Measurements from ENCODE around the gene DNAH8. TPM values are rescaled to one million over a fixed set of nuclear protein-coding genes. Genes with fewer than 3 reads are reported as not detected.

DNAH8 gene
- total and polyA plus RNA-seq, 10 donors = 0.20 to 15.6 (median 5.2) TPM

DNA sequence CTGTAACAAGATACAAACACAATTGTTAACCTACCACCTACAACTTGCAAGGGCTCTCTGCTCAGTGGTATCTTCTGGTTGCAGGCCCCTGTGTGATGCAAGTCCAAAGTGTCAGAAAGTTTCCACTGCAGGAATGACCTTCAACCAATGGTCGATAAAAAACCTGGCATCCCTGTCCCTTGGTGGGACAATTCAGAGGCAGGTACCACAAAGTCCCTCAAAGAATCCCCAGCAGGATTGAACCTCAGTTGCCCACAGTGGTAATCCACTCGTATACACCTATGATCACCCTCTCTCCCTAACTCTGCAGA is 28.1 kb upstream of the DNAH8 start:
- Histone ChIP-seq H3K4me1 (peaks cover 5 to 54% (median 17%) of the 10 kb centered on the region in 6 donors), H3K27ac (peak overlapping the region in 2 of 8 donors; percentile 65 to 73), H3K27me3 (replicated peaks in 1 of 7) (no peaks in the 10 kb centered on the region), H3K9me3 (no peaks in the 10 kb centered on the region), H3K4me3 (peak overlapping the region in 1 of 8 donors; percentile 15), H3K36me3 (peaks cover 3 to 54% (median 20%) of the 10 kb centered on the region in 6 donors)
- 69 to 94% (median 80%) methylated on average over 2 of the region's 2 CpGs for WGBS, 5 donors
- TF ChIP-seq, protein P1, sequence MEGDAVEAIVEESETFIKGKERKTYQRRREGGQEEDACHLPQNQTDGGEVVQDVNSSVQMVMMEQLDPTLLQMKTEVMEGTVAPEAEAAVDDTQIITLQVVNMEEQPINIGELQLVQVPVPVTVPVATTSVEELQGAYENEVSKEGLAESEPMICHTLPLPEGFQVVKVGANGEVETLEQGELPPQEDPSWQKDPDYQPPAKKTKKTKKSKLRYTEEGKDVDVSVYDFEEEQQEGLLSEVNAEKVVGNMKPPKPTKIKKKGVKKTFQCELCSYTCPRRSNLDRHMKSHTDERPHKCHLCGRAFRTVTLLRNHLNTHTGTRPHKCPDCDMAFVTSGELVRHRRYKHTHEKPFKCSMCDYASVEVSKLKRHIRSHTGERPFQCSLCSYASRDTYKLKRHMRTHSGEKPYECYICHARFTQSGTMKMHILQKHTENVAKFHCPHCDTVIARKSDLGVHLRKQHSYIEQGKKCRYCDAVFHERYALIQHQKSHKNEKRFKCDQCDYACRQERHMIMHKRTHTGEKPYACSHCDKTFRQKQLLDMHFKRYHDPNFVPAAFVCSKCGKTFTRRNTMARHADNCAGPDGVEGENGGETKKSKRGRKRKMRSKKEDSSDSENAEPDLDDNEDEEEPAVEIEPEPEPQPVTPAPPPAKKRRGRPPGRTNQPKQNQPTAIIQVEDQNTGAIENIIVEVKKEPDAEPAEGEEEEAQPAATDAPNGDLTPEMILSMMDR (IDR thresholded peaks at IDR 0.05 in 8 of 11, conservative IDR thresholded peaks at IDR 0.05 in 3 of 11) = no peak
- no peak for TF ChIP-seq POLR2A (IDR thresholded peaks at IDR 0.05)
- DNase-seq = no peak
- intact Hi-C loops (cut with DNase I; ENCODE audit: low total_unique reads) = no loop called here

GRCh38 chr6:38687549-38687948 is 27.6 kb upstream of the DNAH8 start:
- 94 to 100% (median 96%) methylated on average over 1 of the region's 1 CpG for WGBS, 5 donors
- Histone ChIP-seq H3K36me3 (peaks cover 3 to 48% (median 15%) of the 10 kb centered on the region in 6 donors), H3K4me1 (peaks cover 5 to 54% (median 17%) of the 10 kb centered on the region in 6 donors), H3K27me3 (replicated peaks in 1 of 7) (no peaks in the 10 kb centered on the region), H3K4me3 (peak overlapping the region in 1 of 8 donors; percentile 15), H3K27ac (peak overlapping the region in 3 of 8 donors; percentile 52 to 73 (median 65)), H3K9me3 (no peaks in the 10 kb centered on the region)
- intact Hi-C loops (cut with DNase I; ENCODE audit: low total_unique reads) = no loop called here
- TF ChIP-seq POLR2A (IDR thresholded peaks at IDR 0.05) = no peak
- TF ChIP-seq, protein P1 (IDR thresholded peaks at IDR 0.05 in 8 of 11, conservative IDR thresholded peaks at IDR 0.05 in 3 of 11) = no peak
- no peak for TF ChIP-seq POLR2AphosphoS5 (IDR thresholded peaks at IDR 0.05)
- DNase-seq = no peak

- intact Hi-C loops (cut with DNase I; ENCODE audit: low total_unique reads) = no loop called here
- TF ChIP-seq, protein P1 (IDR thresholded peaks at IDR 0.05 in 8 of 11, conservative IDR thresholded peaks at IDR 0.05 in 3 of 11) = peak in 1 of 11 experiments; percentile 28
- TF ChIP-seq POLR2A (IDR thresholded peaks at IDR 0.05) (no peak), POLR2AphosphoS5 (IDR thresholded peaks at IDR 0.05) (peak in 2 of 3 donors; percentile 37 to 66)
- 34 to 65% (median 36%) methylated on average over 6 of the region's 6 CpGs for WGBS, 5 donors
- Histone ChIP-seq H3K27me3 (replicated peaks in 1 of 7) (no peaks in the 10 kb centered on the region), H3K36me3 (peaks cover 0 to 37% (median 8%) of the 10 kb centered on the region in 6 donors), H3K27ac (peak overlapping the region in 4 of 8 donors; percentile 52 to 73 (median 60)), H3K9me3 (no peaks in the 10 kb centered on the region), H3K4me1 (peaks cover 5 to 54% (median 17%) of the 10 kb centered on the region in 6 donors), H3K4me3 (peak overlapping the region in 1 of 8 donors; percentile 10)
- no peak for DNase-seq
Measured at GRCh38 chr6:38688579-38689087, 26.5 kb upstream of the DNAH8 start.

DNA sequence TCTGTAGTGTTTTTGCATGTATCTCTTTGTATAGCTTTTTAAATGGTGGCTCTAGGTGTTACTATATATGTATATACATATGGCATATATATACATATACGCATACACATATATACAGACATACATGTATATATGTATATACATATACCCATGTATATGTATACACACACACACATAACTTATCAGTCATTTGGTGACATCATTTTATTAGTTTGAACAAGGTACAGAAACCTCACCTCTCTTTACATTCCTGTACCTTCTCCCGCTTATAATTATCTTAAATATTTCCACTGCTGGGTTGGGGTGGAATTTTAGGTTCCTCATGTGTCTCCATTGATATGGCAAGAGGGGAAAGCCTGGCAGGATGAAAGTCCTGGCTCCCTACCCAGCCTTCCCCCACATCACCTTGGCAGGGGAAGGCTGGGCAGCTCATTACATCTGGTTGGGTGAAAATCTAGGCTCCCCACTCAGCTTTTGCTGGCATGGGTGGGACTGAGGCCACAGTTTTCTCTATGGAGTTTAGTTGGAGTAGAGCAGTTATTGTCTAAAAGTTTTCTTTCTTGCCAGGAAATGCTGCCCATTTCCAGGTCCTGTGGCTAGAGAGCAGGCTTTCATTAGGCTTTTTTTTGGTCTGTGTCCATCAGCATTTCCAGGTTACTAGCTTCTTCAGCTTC is 19.7 kb upstream of the DNAH8 start:
- TF ChIP-seq, protein P1 (IDR thresholded peaks at IDR 0.05 in 8 of 11, conservative IDR thresholded peaks at IDR 0.05 in 3 of 11) = no peak
- TF ChIP-seq POLR2A (IDR thresholded peaks at IDR 0.05) (no peak), POLR2AphosphoS5 (IDR thresholded peaks at IDR 0.05) (no peak)
- Histone ChIP-seq H3K27ac (no peak overlapping the region), H3K4me1 (peaks cover 0 to 7% (median 0%) of the 10 kb centered on the region in 6 donors), H3K36me3 (peaks cover 0 to 14% (median 0%) of the 10 kb centered on the region in 6 donors), H3K4me3 (no peak overlapping the region), H3K9me3 (peaks cover 4 to 17% (median 13%) of the 10 kb centered on the region in 8 donors), H3K27me3 (replicated peaks in 1 of 7) (no peaks in the 10 kb centered on the region)
- no peak for DNase-seq
- intact Hi-C loops (cut with DNase I; ENCODE audit: low total_unique reads) = no loop called here
- WGBS, 5 donors = 96 to 100% (median 98%) methylated on average over 2 of the region's 2 CpGs

All from spleen (tissue), 11 donors.